ENCODE measurements around the gene PCK2.

The PCK2 gene

GRCh38 chr14:24115422-24116127 is 21.5 kb downstream of the PCK2 start:
- DNase-seq (ENCODE audit: low read depth in 3 of 3): no peak

- DNase-seq (ENCODE audit: low read depth in 3 of 3): no peak
These were observed 22.2 kb downstream of the PCK2 start for GRCh38 chr14:24116128-24116814.

GRCh38 chr14:24117179-24117578 is 23.1 kb downstream of the PCK2 start:
- no peak for DNase-seq (ENCODE audit: low read depth in 3 of 3)

DNA sequence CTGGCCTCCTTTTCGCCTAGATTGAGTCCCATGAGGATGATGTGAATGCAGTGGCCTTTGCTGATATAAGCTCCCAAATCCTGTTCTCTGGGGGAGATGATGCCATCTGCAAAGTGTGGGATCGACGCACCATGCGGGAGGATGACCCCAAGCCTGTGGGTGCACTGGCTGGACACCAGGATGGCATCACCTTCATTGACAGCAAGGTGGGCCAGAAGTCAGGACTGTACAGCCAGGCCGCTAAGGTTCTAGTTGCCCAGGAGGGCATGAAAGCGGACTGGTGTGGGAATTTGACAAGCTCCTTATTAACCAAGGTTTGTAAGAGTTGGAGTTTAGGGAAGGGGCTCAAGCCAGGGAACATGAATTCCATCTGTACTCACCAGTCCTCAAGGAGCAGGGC is 25.6 kb downstream of the PCK2 start:
- DNase-seq (ENCODE audit: low read depth in 3 of 3): no peak

DNA sequence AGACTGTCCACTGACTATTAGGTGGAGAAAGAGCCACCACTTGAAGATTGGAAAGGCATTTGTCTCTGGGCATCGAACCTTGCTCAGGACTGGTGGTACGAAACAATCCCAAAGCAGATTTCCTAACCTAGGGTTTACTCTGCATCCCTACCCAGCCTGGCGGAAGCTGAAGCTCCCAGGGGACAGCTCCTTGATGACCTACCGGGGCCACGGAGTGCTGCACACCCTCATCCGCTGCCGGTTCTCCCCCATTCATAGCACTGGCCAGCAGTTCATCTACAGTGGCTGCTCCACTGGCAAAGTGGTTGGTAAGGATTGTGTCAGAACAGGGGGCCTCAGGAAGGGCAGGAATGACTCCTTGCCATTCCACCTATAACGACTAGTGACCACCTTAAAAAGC is 27.1 kb downstream of the PCK2 start:
- no peak for DNase-seq (ENCODE audit: low read depth in 3 of 3)

GRCh38 chr14:24122416-24122815 is 28.3 kb downstream of the PCK2 start:
- DNase-seq (ENCODE audit: low read depth in 3 of 3): no peak

GRCh38 chr14:24122898-24123297 is 28.8 kb downstream of the PCK2 start:
- DNase-seq (ENCODE audit: low read depth in 3 of 3): no peak

DNA sequence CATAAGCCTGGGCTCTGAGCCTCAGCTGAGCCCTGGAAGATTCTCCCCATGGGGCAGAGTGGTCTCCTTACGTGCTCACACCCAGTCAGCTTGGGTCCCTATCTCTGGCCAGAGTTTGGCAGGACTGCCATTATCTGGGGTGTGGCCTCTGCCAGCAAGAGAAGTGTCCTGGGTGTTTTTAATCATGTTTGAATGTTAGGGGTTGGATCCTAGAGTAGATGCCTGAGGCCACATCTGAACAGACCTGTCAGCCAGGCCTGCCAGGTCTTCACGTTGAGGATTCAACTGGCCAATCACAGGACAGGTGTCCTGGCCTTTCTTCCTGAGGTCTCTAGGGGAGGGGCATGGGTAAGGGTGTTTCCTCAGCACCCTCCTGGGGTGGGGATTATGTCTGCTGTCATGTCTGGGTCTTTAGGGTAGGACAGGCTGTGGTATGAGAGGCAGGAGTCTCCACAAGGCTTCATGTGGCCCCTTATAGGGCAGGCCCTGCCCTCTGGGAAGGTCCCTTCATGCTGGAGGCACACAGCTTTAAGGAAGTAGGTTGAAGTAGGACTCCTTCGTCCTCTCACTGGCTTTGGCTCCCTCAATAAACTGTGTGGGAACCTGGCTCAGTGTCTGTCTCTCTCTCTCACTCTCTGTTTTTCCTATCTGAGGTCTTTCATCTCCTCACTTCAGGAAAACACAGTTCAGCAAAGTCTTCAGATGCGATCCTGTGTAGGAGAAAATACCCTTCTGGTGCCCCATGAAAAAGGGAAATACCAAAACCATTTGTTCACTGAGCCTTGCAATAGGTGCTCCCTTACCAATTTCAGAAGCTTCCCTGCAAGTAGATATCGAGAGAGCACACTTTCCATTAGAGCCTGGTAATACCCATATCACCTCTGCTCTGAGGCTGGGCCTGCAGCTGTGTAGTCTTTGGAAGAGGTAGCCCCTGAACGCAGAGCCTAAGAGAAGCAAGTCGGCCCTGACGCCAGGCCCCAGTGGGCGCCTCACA is 29.6 kb downstream of the PCK2 start:
- DNase-seq (ENCODE audit: low read depth in 3 of 3): no peak

DNA sequence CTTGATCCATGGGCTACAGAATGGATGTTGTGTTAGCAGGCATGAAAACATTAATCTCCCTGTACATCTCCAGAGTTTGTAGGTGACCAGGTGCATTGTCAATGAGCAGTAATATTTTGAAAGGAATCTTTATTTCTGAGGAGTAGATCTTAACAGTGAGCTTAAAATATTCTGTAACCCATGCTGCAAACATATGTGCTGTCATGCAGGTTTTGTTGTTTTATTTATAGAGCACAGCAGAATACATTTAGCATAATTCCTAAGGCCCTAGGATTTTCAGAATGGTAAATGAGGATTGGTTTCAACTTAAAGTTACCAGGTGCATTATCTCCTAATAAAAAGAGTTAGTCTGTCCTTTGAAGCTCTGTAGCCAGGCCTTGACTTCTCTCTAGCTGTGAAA is 32.8 kb downstream of the PCK2 start:
- DNase-seq (ENCODE audit: low read depth in 3 of 3): no peak

DNA sequence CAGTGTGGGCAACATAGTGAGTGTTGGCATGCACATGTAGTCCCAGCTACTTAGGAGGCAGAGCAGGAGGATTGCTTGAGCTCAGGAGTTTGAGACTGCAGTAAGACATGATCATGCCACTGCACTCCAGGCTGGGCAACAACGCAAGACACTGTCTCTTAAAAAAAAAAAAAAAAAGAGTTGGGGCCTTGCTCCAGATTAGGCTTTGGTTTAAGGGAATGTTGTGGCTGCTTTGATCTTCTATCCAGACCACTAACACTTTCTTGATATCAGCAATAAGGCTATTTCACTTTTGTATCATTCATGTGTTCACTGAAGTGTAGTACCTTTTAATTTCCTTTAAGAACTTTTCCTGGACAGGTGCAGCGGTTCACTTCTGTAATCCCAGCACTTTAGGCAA is 33.6 kb downstream of the PCK2 start:
- DNase-seq (ENCODE audit: low read depth in 3 of 3): no peak

GRCh38 chr14:24129410-24129998 is 35.4 kb downstream of the PCK2 start:
- no peak for DNase-seq (ENCODE audit: low read depth in 3 of 3)

DNA sequence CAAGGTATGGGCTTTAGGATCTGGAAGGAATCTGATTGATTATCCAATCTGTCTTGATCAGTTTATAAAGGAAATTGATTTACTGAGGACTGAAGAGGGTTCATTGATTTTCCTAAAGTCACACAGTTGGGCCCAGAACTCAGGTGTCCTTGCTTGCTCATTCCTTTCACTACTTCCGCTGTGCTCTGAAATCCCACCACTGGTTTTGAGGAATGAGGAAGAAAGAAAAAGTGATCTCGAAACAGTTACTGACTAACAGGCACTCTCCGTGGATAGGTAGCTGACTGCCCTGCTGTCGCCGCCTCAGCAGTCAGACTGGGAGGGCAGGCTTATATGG is 36.2 kb downstream of the PCK2 start, which contains the start of gene FITM1:
Gene FITM1, plus strand, starts transcription at position 280 of the 337 bp plus-strand sequence. CDS start 905 bp downstream, outside the sequence.
- DNase-seq (ENCODE audit: low read depth in 3 of 3): no peak

- no peak for DNase-seq (ENCODE audit: low read depth in 3 of 3)
These were observed 36.8 kb downstream of the PCK2 start for GRCh38 chr14:24130717-24131548.

- DNase-seq (ENCODE audit: low read depth in 3 of 3): no peak
These were observed 37.4 kb downstream of the PCK2 start for GRCh38 chr14:24131549-24131966.

GRCh38 chr14:24132061-24132685 is 38.1 kb downstream of the PCK2 start:
- no peak for DNase-seq (ENCODE audit: low read depth in 3 of 3)

DNA sequence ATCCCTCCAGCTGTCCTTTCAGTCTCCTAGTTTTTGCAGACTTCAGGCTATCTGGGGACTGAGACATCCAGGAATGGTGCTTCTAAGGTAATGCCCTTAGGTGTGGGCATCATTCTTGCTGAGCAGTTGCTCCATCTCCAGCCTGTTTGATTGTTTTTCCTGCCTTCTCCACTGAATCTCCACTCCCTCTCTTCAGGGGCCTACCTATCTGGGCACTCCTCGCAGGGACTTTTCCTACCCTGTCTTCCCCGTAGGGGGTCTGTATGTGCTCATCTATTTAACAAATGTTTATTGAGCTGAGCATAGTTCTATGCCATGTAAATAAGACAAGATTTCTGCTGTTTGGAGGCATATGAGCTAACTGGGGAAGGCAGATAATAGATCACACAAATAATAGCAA is 38.9 kb downstream of the PCK2 start:
- DNase-seq (ENCODE audit: low read depth in 3 of 3): no peak

- no peak for DNase-seq (ENCODE audit: low read depth in 3 of 3)
These were observed 39.6 kb downstream of the PCK2 start for GRCh38 chr14:24133735-24134134.

DNA sequence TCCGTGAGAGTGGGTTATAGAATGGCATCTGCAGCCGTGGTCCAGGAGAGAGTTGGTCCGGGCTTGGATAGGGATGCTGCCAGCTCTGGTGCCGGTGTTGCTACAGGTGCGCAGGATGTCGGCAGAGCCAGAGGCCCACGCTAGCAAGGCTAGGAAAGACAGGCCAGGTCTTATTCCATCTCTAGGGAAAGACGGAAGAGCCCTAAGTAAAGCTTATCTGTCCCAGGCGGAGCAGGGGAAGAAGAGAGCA is 41.4 kb downstream of the PCK2 start:
- no peak for DNase-seq (ENCODE audit: low read depth in 3 of 3)

DNA sequence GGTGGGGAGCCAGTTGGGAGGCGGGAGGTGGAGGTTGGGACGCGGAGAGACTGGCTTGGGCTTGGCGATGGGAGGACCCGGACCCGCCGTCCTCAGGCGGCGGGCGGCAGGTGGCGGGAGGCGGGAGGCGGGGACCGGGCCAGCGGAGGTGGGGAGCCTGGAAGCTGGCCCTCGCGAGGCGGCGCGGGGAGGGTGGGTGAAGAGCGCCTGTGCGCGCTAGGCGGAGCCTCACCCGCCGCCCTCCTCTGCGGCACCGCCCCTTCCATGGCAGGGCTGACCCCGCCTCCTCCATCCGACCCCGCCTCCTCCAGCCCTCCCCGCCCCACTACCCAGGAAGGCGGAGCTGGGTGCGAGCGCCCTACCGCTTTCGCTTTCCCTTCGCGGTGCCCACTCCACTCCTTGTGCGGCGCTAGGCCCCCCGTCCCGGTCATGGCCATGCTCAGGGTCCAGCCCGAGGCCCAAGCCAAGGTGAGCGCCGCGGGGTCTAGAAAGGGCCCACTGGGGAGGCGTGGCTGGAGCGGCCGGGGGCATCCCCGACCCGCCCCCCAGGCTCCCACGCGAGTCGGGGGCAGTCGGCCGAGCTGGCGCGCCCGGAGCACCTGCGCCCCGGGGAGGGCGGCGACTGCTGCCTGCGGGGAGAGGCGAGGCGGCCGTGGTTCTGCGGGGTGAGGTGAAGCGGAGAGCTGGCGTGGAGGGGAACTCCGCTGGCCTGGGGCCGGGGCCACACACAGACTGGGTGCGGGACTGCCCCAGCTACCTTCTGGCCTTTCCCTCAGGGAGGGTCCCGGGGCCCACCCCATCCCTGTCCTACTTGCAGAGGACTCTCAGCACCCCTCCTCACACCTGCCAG is 41.9 kb downstream of the PCK2 start, which contains the start of gene PSME1:
Gene PSME1, plus strand, starts transcription at position 361 of the 850 bp plus-strand sequence. Its CDS starts 69 bp downstream, at position 430.
- DNase-seq (ENCODE audit: low read depth in 3 of 3): peak; percentile 91 to 94 (median 91)
